Activated naive CD8-positive, alpha-beta T cell treated with anti-CD3 and anti-CD28 coated beads for 36 hours (primary cell): Measurements from ENCODE around the gene NCBP2. TPM values are rescaled to one million over a fixed set of nuclear protein-coding genes. Genes with fewer than 3 reads are reported as not detected.

Source experiments
- DNase-seq: peaks from one replicate; pipeline ENCODE4 v3.0.0; 2021
- H3K27ac Mint-ChIP-seq: one replicate; pipeline ENCODE4 v1.8.0; 2022; ENCODE audit warnings: mild to moderate bottlenecking, moderate library complexity, mixed read lengths
- H3K27me3 Mint-ChIP-seq: one replicate; pipeline ENCODE4 v1.8.0; 2022; ENCODE audit warnings: mild to moderate bottlenecking, mixed read lengths
- H3K36me3 Mint-ChIP-seq: one replicate; pipeline ENCODE4 v1.8.0; 2021; ENCODE audit warnings: mild to moderate bottlenecking, mixed read lengths
- H3K4me1 Mint-ChIP-seq: one replicate; pipeline ENCODE4 v1.8.0; 2021; ENCODE audit warnings: mixed read lengths
- H3K4me3 Mint-ChIP-seq: one replicate; pipeline ENCODE4 v1.8.0; 2022; ENCODE audit warnings: mild to moderate bottlenecking, moderate library complexity, mixed read lengths
- H3K9me3 Mint-ChIP-seq: one replicate; pipeline ENCODE4 v1.8.0; 2022; ENCODE audit warnings: mixed read lengths
- total RNA-seq, 2 experiments: library from RNA; stranded (reverse); gene quantifications; one replicate each; pipeline ENCODE4 v1.2.3, GENCODE V29; 2021

NCBP2 gene
- total RNA-seq, 2 experiments from 2014 or later = 120 to 121 TPM

- H3K36me3 Mint-ChIP-seq = peaks cover 4% of the 10 kb centered on the region
- no peak overlapping the region for H3K4me3 Mint-ChIP-seq
- H3K27ac Mint-ChIP-seq = no peak overlapping the region
- H3K27me3 Mint-ChIP-seq = peaks cover 29% of the 10 kb centered on the region
- H3K9me3 Mint-ChIP-seq = no peaks in the 10 kb centered on the region
- no peak for DNase-seq
- peaks cover 10% of the 10 kb centered on the region for H3K4me1 Mint-ChIP-seq
Measured at GRCh38 chr3:196971094-196971698, 28.9 kb upstream of the NCBP2 start.

GRCh38 chr3:196970547-196971093, 28.3 kb upstream of the NCBP2 start:
- H3K4me3 Mint-ChIP-seq = peak overlapping the region; percentile 66
- no peak for DNase-seq
- H3K4me1 Mint-ChIP-seq = peaks cover 10% of the 10 kb centered on the region
- no peaks in the 10 kb centered on the region for H3K9me3 Mint-ChIP-seq
- H3K27me3 Mint-ChIP-seq = peaks cover 29% of the 10 kb centered on the region
- no peak overlapping the region for H3K27ac Mint-ChIP-seq
- H3K36me3 Mint-ChIP-seq = peaks cover 4% of the 10 kb centered on the region

DNA sequence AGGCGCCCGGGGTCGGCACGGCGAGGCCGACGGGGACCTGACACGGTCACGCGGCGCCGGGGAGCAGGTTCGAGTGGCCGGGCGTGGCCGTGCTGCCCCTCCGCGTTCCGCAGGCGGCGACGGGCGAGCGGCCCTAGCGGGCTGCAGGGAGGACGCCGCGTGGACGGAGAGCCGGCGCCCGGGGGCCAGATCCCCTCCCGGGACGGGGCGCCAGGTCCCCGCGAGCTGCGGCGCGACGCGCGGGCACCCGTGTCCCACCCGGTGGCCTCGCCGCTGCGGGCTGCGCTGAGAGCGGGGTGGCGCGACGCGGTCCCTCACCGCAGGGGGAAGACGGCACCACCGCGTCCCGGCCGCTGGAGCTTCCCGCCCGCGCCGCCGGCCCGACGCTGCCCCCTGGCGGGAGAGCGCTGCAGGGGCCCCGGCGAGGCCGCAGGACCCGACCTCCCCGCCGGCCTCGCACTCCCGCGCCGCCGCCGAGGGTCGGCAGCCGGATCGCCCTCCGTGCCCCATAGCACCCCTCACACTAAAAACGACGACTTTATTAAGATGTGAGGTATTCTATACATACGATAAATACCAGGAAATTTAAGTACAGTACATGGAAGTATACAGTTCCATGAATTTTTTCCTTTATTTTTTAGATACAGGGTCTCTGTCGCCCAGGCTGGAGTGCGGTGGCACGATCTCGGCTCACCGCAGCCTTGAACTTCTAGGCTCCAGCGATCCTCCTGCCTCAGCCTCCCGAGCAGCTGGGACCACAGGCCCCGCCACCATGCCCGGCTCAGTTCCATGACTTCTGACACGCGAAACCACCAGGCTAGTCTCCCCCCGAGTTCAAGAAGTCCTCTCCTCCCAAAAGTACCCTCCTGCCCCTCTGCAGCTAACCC, 27.6 kb upstream of the NCBP2 start:
- Mint-ChIP-seq H3K27me3 (peaks cover 29% of the 10 kb centered on the region), H3K4me1 (peaks cover 10% of the 10 kb centered on the region), H3K36me3 (peaks cover 4% of the 10 kb centered on the region), H3K27ac (no peak overlapping the region), H3K4me3 (peak overlapping the region; percentile 66), H3K9me3 (no peaks in the 10 kb centered on the region)
- peak; percentile 83 for DNase-seq

DNA sequence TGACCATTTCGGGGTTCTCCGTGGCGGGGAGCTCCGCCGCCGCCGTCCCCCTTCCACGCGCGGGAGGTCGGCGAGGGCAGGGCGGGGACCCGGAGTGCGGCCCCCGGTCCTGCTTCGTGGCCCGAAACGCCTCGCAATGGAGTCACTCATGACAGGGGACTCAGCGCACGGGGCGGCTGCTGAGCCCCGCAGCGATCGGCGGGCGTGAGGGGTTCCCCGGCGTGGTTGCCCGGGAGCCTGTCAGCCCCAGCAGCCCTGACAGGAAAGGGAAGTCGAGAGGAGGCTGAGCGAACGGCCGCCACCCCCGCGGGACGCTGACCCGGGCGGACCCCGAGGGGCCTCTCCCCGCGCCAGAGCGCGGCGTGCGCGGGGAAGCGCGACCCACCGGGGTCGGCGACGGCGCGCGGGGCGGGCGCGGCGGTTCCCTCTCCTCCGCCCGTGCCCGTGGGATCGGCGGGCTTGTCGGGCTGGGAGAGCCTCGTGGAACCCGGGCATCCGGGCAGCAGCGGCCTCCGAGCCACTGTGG, 26.9 kb upstream of the NCBP2 start:
- H3K27me3 Mint-ChIP-seq = peaks cover 29% of the 10 kb centered on the region
- no peaks in the 10 kb centered on the region for H3K9me3 Mint-ChIP-seq
- peaks cover 4% of the 10 kb centered on the region for H3K36me3 Mint-ChIP-seq
- peaks cover 10% of the 10 kb centered on the region for H3K4me1 Mint-ChIP-seq
- peak overlapping the region; percentile 51 for H3K27ac Mint-ChIP-seq
- peak overlapping the region; percentile 78 for H3K4me3 Mint-ChIP-seq
- peak; percentile 61 for DNase-seq

GRCh38 chr3:196968233-196969133, 26.2 kb upstream of the NCBP2 start, which contains the start of gene PIGZ:
Gene PIGZ, minus strand, starts transcription at chr3:196968833. Its CDS starts 16,802 bp downstream, at chr3:196952031.
- peak; percentile 53 for DNase-seq
- Mint-ChIP-seq H3K4me1 (peaks cover 10% of the 10 kb centered on the region), H3K27me3 (peaks cover 29% of the 10 kb centered on the region), H3K9me3 (no peaks in the 10 kb centered on the region), H3K36me3 (peaks cover 4% of the 10 kb centered on the region), H3K4me3 (peak within 1 kb of the TSS; percentile 78), H3K27ac (peak within 1 kb of the TSS; percentile 51)

DNA sequence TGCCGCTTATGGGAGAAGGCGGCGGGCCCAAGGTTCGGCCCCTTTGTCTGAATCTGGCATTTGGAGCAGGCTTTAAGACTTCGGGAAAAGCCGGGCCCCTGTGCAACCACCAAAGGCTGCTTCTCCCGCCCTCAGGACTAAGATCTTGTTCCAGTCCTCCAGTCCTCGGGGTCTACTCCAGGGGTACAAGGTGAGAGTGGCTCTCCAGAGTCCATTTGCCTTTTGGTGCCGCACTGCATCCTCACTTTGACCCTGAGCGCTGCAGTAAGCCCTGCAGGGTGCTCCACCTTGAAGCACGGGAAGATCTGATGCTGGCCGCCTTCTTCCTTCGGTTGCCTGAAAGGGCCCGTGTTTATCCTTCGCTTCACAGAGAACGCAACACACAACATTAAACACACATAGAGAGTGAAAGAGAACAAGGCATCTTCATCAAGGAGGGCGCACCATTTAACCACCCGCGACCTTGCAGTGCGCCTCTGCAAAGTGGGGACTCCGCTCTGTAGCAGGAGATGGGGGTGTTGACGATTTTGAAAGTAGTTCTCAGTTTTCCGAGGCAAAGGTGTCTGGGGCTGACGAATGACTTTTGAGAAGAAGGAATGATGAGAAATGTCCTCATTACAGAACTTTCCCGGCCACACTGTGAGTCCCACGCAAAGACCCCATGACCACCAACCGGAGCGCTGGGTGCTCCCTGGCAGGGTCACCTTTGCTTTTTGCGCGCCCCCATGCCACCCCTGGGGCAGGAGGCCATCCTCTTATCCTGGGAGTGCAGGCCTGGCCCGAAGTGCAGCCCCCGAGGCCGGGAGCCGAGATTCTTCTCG, 25.3 kb upstream of the NCBP2 start:
- H3K4me1 Mint-ChIP-seq = peaks cover 14% of the 10 kb centered on the region
- DNase-seq = no peak
- peaks cover 32% of the 10 kb centered on the region for H3K27me3 Mint-ChIP-seq
- no peak overlapping the region for H3K27ac Mint-ChIP-seq
- H3K36me3 Mint-ChIP-seq = peaks cover 4% of the 10 kb centered on the region
- H3K4me3 Mint-ChIP-seq = peak overlapping the region; percentile 66
- H3K9me3 Mint-ChIP-seq = no peaks in the 10 kb centered on the region

- H3K9me3 Mint-ChIP-seq = no peaks in the 10 kb centered on the region
- H3K36me3 Mint-ChIP-seq = peaks cover 4% of the 10 kb centered on the region
- no peak for DNase-seq
- peak overlapping the region; percentile 33 for H3K4me3 Mint-ChIP-seq
- H3K27me3 Mint-ChIP-seq = peaks cover 32% of the 10 kb centered on the region
- no peak overlapping the region for H3K27ac Mint-ChIP-seq
- H3K4me1 Mint-ChIP-seq = peaks cover 14% of the 10 kb centered on the region
Measured at GRCh38 chr3:196966526-196967401, 24.4 kb upstream of the NCBP2 start.

GRCh38 chr3:196965804-196966173, 23.5 kb upstream of the NCBP2 start:
- Mint-ChIP-seq H3K27ac (no peak overlapping the region), H3K9me3 (no peaks in the 10 kb centered on the region), H3K4me3 (no peak overlapping the region), H3K36me3 (peaks cover 4% of the 10 kb centered on the region), H3K4me1 (peaks cover 14% of the 10 kb centered on the region), H3K27me3 (peaks cover 33% of the 10 kb centered on the region)
- no peak for DNase-seq

DNA sequence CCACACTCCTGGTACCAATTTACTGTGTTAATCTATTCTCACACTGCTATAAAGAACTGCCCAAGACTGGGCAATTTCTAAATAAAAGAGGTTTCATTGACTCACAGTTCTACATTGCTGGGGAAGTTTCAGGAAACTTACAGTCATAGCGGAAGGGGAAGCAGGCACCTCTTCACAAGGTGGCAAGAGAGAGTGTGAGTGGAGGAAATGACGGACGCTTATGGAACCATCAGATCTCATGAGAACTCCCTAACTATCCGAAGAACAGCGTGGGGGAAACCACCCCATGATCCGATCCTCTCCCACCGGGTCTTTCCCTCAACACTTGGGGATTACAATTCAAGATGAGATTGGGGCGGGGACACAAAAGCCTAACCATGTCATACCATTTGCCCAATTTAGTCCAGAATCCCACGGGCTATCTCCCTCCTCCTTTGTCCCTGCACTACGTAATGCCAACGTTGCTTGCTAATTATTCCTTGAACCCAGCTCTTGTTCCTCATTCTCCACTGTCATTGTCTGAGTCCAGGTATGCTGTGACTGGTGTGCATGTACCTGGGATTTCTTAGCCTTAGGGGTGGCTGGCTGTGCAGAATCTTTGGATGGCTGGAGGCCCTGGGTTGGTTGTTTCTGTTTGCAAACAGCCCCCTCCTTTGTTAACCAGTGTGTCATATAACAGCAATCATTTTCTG, 22.9 kb upstream of the NCBP2 start:
- H3K36me3 Mint-ChIP-seq = peaks cover 4% of the 10 kb centered on the region
- DNase-seq = no peak
- peaks cover 10% of the 10 kb centered on the region for H3K4me1 Mint-ChIP-seq
- H3K9me3 Mint-ChIP-seq = no peaks in the 10 kb centered on the region
- H3K4me3 Mint-ChIP-seq = no peak overlapping the region
- H3K27me3 Mint-ChIP-seq = peaks cover 27% of the 10 kb centered on the region
- no peak overlapping the region for H3K27ac Mint-ChIP-seq

DNA sequence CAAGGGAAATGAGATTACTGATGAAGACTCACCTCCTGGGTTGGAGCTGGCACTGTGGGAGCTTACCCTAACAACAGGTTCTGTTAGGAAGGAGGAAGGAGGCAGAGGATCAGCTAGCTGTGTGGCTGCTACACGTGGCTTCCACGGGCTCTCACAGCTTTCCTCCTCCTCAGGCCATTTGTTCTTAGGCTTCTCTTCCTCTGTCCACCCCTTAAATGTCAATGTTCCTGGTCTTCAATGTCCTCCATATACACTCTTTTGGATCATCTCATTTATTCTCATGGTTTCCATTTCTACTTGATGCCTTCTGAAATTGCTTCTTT, 21.3 kb upstream of the NCBP2 start:
- no peak overlapping the region for H3K4me3 Mint-ChIP-seq

DNA sequence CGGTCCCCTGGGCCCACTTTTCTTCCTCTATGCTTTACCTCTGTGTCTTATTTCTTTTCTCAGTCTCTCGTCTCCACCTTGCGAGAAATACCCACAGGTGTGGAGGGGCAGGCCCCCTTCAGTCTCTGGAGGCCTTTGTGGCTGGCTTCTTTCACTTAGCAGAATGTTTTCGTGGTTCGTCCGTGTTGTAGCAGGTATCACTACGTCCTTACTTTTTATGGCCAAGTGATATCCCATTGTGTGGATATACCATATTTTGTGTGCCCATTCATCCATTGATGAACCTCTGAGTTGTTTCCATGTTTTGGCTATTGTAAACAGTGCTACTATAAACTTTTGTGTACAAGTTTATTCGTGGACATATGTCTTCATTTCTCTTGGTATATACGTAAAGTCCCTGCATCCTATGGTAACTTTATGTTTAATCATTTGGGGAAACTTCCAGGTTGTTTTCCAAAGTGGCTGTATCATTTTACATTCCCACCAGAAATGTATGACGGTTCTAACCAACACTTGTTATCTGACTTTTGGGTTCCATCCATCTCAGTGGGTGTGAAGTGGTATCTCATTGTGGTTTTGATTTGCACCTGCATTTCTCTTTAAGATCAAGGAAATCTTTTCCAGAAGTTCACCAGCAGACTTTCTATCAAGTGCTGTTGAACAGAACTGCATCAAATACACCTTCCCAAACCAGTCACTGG, 20.8 kb upstream of the NCBP2 start:
- Mint-ChIP-seq H3K27me3 (peaks cover 26% of the 10 kb centered on the region), H3K9me3 (no peaks in the 10 kb centered on the region), H3K4me3 (no peak overlapping the region), H3K27ac (no peak overlapping the region), H3K36me3 (peaks cover 4% of the 10 kb centered on the region), H3K4me1 (peaks cover 9% of the 10 kb centered on the region)
- no peak for DNase-seq

More for the DNA sequence above, 21.3 kb upstream of the NCBP2 start:
- Mint-ChIP-seq H3K27ac (no peak overlapping the region), H3K9me3 (no peaks in the 10 kb centered on the region), H3K4me1 (peaks cover 9% of the 10 kb centered on the region), H3K36me3 (peaks cover 4% of the 10 kb centered on the region), H3K27me3 (peaks cover 27% of the 10 kb centered on the region)
- no peak for DNase-seq
